Activated B cell treated with CpG ODN at 0.5 μM for 24 hours (primary cell): ENCODE data around the gene LTBP2. TPM values are rescaled to one million over a fixed set of nuclear protein-coding genes. Genes with fewer than 3 reads are reported as not detected.

ENCODE experiments used
- ATAC-seq: fragments of 200-7000 bp; cut with Tn5 transposase; one replicate; pipeline ENCODE4 v1.10.0; 2021; ENCODE audit warnings: low read depth, mild to moderate bottlenecking, moderate library complexity
- CTCF ChIA-PET: fragments of 350-600 bp; sonication (Branson Sonifier 250); formaldehyde crosslinking; loops from one replicate; lab custom pipeline; 2021; ENCODE audit warnings: antibody characterized with exemption; lab: Charles Lee
- POLR2A ChIA-PET: fragments of 350-600 bp; sonication (Branson Sonifier 250); formaldehyde crosslinking; loops from one replicate; lab custom pipeline; 2021; ENCODE audit warnings: antibody characterized with exemption; lab: Charles Lee
- DNase-seq: peaks from one replicate; pipeline ENCODE4 v3.0.0; 2022
- H3K27ac Mint-ChIP-seq: one replicate; pipeline ENCODE4 v1.8.0; 2020; ENCODE audit warnings: mixed read lengths
- H3K27me3 Mint-ChIP-seq: one replicate; pipeline ENCODE4 v1.8.0; 2021; ENCODE audit warnings: mixed read lengths
- H3K36me3 Mint-ChIP-seq: one replicate; pipeline ENCODE4 v1.8.0; 2021; ENCODE audit warnings: low read depth, mixed read lengths
- H3K4me1 Mint-ChIP-seq: one replicate; pipeline ENCODE4 v1.8.0; 2021; ENCODE audit warnings: mixed read lengths
- H3K4me3 Mint-ChIP-seq: one replicate; pipeline ENCODE4 v1.8.0; 2020; ENCODE audit warnings: mild to moderate bottlenecking, mixed read lengths
- H3K9me3 Mint-ChIP-seq: one replicate; pipeline ENCODE4 v1.8.0; 2020; ENCODE audit warnings: mixed read lengths
- CTCF ChIP-seq: fragments of 200-600 bp; IDR thresholded peaks from one replicate; pipeline ENCODE4 v1.8.0; 2022; ENCODE audit warnings: antibody characterized with exemption, mild to moderate bottlenecking
- intact Hi-C: fragments of 100-400 bp; cut with micrococcal nuclease; formaldehyde crosslinking; loops from one replicate; pipeline ENCODE4 v1.15.1; 2024
- total RNA-seq: library from RNA; stranded (reverse); gene quantifications from 2 replicates; pipeline ENCODE4 v1.2.3, GENCODE V29; 2022

LTBP2 gene
- total RNA-seq: 0.07 and 0.11 TPM in 2 replicates

- H3K27me3 Mint-ChIP-seq: peaks cover 11% of the 10 kb centered on the region
- H3K4me1 Mint-ChIP-seq: peaks cover 40% of the 10 kb centered on the region
- intact Hi-C loops: loop anchor here (1.0 to 10.0 kb wide), 3 partner anchors 209 to 527 kb away; partner anchors contain the start of genes ALDH6A1 and LIN52
- ATAC-seq (no peak), DNase-seq (peak; percentile 30)
- H3K9me3 Mint-ChIP-seq: no peaks in the 10 kb centered on the region
- ChIA-PET POLR2A (interaction anchor here (1.5 kb wide), 1 partner anchor 101 kb away, joined by 5 read pairs; the partner anchor contains the start of genes AREL1 and FCF1), CTCF (interaction anchor here (0.7 to 3.2 kb wide), 5 partner anchors 9 to 309 kb away, joined by 3 to 14 read pairs (median 4); partner anchors contain the start of gene ABCD4)
- no peak for TF ChIP-seq CTCF
- peak within 1 kb of the TSS; percentile 80 for H3K4me3 Mint-ChIP-seq
- H3K27ac Mint-ChIP-seq: no peak within 1 kb of the TSS
- H3K36me3 Mint-ChIP-seq: no peaks in the 10 kb centered on the region
These were observed at the start of gene LTBP2 for GRCh38 chr14:74611650-74612349. LTBP2 (minus strand) TSS chr14:74612237; CDS start chr14:74611944, 293 bp downstream.

- POLR2A ChIA-PET: no interaction called here
- intact Hi-C loops: no loop called here
- H3K4me1 Mint-ChIP-seq: no peaks in the 10 kb centered on the region
- TF ChIP-seq CTCF: no peak
- no peak overlapping the region for H3K4me3 Mint-ChIP-seq
- CTCF ChIA-PET: no interaction called here
- DNase-seq: no peak
- peaks cover 73% of the 10 kb centered on the region for H3K36me3 Mint-ChIP-seq
- H3K27ac Mint-ChIP-seq: no peak overlapping the region
- no peaks in the 10 kb centered on the region for H3K9me3 Mint-ChIP-seq
- ATAC-seq: no peak
- no peaks in the 10 kb centered on the region for H3K27me3 Mint-ChIP-seq
These were observed 48.8 kb upstream of the LTBP2 start for GRCh38 chr14:74660863-74661262.

GRCh38 chr14:74660167-74660566, 48.1 kb upstream of the LTBP2 start:
- ChIA-PET CTCF (interaction anchor here (1.3 kb wide), 1 partner anchor 17 kb away, joined by 3 read pairs; no protein-coding TSS in a partner anchor), POLR2A (no interaction called here)
- Mint-ChIP-seq H3K36me3 (peaks cover 71% of the 10 kb centered on the region), H3K9me3 (no peaks in the 10 kb centered on the region), H3K4me3 (no peak overlapping the region), H3K27me3 (no peaks in the 10 kb centered on the region), H3K4me1 (no peaks in the 10 kb centered on the region), H3K27ac (no peak overlapping the region)
- DNase-seq (no peak), ATAC-seq (no peak)
- TF ChIP-seq CTCF: no peak
- intact Hi-C loops: no loop called here

GRCh38 chr14:74658535-74659131, 46.6 kb upstream of the LTBP2 start:
- POLR2A ChIA-PET: interaction anchor here (0.7 kb wide), 1 partner anchor 36 kb away, joined by 5 read pairs; no protein-coding TSS in a partner anchor
- peaks cover 66% of the 10 kb centered on the region for H3K36me3 Mint-ChIP-seq
- DNase-seq: no peak
- H3K27me3 Mint-ChIP-seq: no peaks in the 10 kb centered on the region
- no peaks in the 10 kb centered on the region for H3K4me1 Mint-ChIP-seq
- no peak overlapping the region for H3K4me3 Mint-ChIP-seq
- H3K27ac Mint-ChIP-seq: no peak overlapping the region
- no peak for TF ChIP-seq CTCF
- intact Hi-C loops: no loop called here
- no peak for ATAC-seq
- CTCF ChIA-PET: no interaction called here
- H3K9me3 Mint-ChIP-seq: no peaks in the 10 kb centered on the region

GRCh38 chr14:74656964-74657363, 44.9 kb upstream of the LTBP2 start:
- ChIA-PET POLR2A (no interaction called here), CTCF (interaction anchor here (1.4 kb wide), 1 partner anchor 48 kb away, joined by 3 read pairs; no protein-coding TSS in a partner anchor)
- intact Hi-C loops: no loop called here
- no peaks in the 10 kb centered on the region for H3K4me1 Mint-ChIP-seq
- peaks cover 49% of the 10 kb centered on the region for H3K36me3 Mint-ChIP-seq
- ATAC-seq (no peak), DNase-seq (no peak)
- H3K9me3 Mint-ChIP-seq: no peaks in the 10 kb centered on the region
- H3K27ac Mint-ChIP-seq: no peak overlapping the region
- no peak overlapping the region for H3K4me3 Mint-ChIP-seq
- TF ChIP-seq CTCF: no peak
- H3K27me3 Mint-ChIP-seq: no peaks in the 10 kb centered on the region
